SK-N-SH (cell line): ENCODE measurements around the gene TRDN.

Experiments
- EP300 ChIP-seq, 2 experiments: IDR thresholded peaks; 2 replicates each; pipeline versions ENCODE4 v1.4.0 to v1.6.1; 2012; ENCODE audit warnings: borderline replicate concordance in 1 of 2, low read depth in 1 of 2, low read length in 1 of 2
- EZH2phosphoT487 ChIP-seq: fragments of 200-600 bp; sonication (generic); IDR thresholded peaks from 2 replicates; pipeline ENCODE4 v1.6.1; 2017; ENCODE audit warnings: low read depth, mixed run types, mild to moderate bottlenecking, antibody characterized with exemption, moderate library complexity, borderline replicate concordance
- GABPA ChIP-seq: IDR thresholded peaks from 2 replicates; pipeline ENCODE4 v1.4.0; 2012; ENCODE audit warnings: low read depth, mild to moderate bottlenecking
- RCOR1 ChIP-seq: fragments of 150-350 bp; IDR thresholded peaks from 2 replicates; pipeline ENCODE4 v1.6.1; 2017; ENCODE audit warnings: antibody characterized with exemption, low read length
- SIN3A ChIP-seq: IDR thresholded peaks from 2 replicates; pipeline ENCODE4 v1.6.1; 2012; ENCODE audit warnings: low read depth, mild to moderate bottlenecking, low read length, moderate library complexity, borderline replicate concordance
- TAF1 ChIP-seq: IDR thresholded peaks from 2 replicates; pipeline ENCODE4 v1.6.1; 2012; ENCODE audit warnings: low read depth, mild to moderate bottlenecking, low read length, moderate library complexity, borderline replicate concordance
- TF ChIP-seq, protein P1 (sequence below): fragments of 200-600 bp; sonication (generic); IDR thresholded peaks from 2 replicates; pipeline ENCODE4 v1.6.1; 2017; ENCODE audit warnings: antibody characterized with exemption, mild to moderate bottlenecking, moderate library complexity

DNA sequence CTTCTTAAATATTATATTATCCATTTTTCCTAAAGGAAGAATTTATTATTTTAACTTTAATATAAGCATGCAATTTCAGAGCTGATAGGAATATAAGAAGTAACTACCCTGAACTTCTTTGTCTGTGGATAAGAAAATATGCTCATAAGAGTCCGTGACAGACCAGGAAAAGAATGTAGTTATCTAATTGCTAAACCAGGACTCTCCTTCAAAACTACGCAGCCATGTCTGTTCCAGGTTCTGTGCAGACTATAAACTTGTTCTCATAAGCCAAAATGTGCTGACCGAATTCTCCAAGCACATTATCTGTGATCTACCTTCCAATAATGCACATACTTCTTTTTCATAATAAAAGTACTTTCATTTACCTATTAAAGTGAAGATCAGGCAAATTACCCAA is 116.5 kb downstream of the TRDN start:
- no peak for TF ChIP-seq RCOR1
- TF ChIP-seq TAF1 = no peak
- no peak for TF ChIP-seq EP300 (IDR thresholded peaks at IDR 0.05; ENCODE audit: borderline replicate concordance in 1 of 2, low read depth in 1 of 2, low read length in 1 of 2)
- TF ChIP-seq, protein P1, sequence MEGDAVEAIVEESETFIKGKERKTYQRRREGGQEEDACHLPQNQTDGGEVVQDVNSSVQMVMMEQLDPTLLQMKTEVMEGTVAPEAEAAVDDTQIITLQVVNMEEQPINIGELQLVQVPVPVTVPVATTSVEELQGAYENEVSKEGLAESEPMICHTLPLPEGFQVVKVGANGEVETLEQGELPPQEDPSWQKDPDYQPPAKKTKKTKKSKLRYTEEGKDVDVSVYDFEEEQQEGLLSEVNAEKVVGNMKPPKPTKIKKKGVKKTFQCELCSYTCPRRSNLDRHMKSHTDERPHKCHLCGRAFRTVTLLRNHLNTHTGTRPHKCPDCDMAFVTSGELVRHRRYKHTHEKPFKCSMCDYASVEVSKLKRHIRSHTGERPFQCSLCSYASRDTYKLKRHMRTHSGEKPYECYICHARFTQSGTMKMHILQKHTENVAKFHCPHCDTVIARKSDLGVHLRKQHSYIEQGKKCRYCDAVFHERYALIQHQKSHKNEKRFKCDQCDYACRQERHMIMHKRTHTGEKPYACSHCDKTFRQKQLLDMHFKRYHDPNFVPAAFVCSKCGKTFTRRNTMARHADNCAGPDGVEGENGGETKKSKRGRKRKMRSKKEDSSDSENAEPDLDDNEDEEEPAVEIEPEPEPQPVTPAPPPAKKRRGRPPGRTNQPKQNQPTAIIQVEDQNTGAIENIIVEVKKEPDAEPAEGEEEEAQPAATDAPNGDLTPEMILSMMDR = no peak
- TF ChIP-seq EZH2phosphoT487 = no peak
- no peak for TF ChIP-seq GABPA
- no peak for TF ChIP-seq SIN3A
